ENCODE data around the gene FOXP1. TPM values are rescaled to one million over a fixed set of nuclear protein-coding genes. Genes with fewer than 3 reads are reported as not detected.

The FOXP1 gene
- total RNA-seq, 4 donors from 2014 or later: 54.2 to 152 (median 129) TPM

- Histone ChIP-seq H3K9me3 (no peaks in the 10 kb centered on the region), H3K27me3 (no peaks in the 10 kb centered on the region), H3K4me3 (no peak overlapping the region), H3K36me3 (no peaks in the 10 kb centered on the region), H3K27ac (no peak overlapping the region), H3K4me1 (peaks cover 0 to 10% of the 10 kb centered on the region in 2 donors)
- no peak for TF ChIP-seq POLR2A (IDR thresholded peaks at IDR 0.05)
- TF ChIP-seq CTCF (IDR thresholded peaks at IDR 0.05): no peak
- DNase-seq: no peak
- intact Hi-C loops (cut with DNase I; ENCODE audit: low total_unique reads): no loop called here
These were observed 499.8 kb downstream of the FOXP1 start for GRCh38 chr3:71083726-71084131.

- no peaks in the 10 kb centered on the region for H3K9me3 ChIP-seq
These were observed 500.7 kb downstream of the FOXP1 start for GRCh38 chr3:71082833-71083232.

GRCh38 chr3:71080517-71081083, 502.9 kb downstream of the FOXP1 start:
- intact Hi-C loops (cut with DNase I; ENCODE audit: low total_unique reads): no loop called here
- H3K27ac ChIP-seq: no peak overlapping the region
- TF ChIP-seq CTCF (IDR thresholded peaks at IDR 0.05) (no peak), POLR2A (IDR thresholded peaks at IDR 0.05) (no peak)
- H3K27me3 ChIP-seq: no peaks in the 10 kb centered on the region
- no peak overlapping the region for H3K4me3 ChIP-seq
- H3K36me3 ChIP-seq: no peaks in the 10 kb centered on the region
- no peak for DNase-seq
- H3K9me3 ChIP-seq: no peaks in the 10 kb centered on the region
- H3K4me1 ChIP-seq: peaks cover 0 to 10% of the 10 kb centered on the region in 2 donors

More at GRCh38 chr3:71082833-71083232, 500.7 kb downstream of the FOXP1 start:
- intact Hi-C loops (cut with DNase I; ENCODE audit: low total_unique reads): no loop called here
- no peak overlapping the region for H3K4me3 ChIP-seq
- H3K27ac ChIP-seq: no peak overlapping the region
- H3K27me3 ChIP-seq: no peaks in the 10 kb centered on the region
- no peaks in the 10 kb centered on the region for H3K36me3 ChIP-seq
- H3K4me1 ChIP-seq: peaks cover 0 to 10% of the 10 kb centered on the region in 2 donors
- no peak for DNase-seq
- TF ChIP-seq CTCF (IDR thresholded peaks at IDR 0.05): no peak
- TF ChIP-seq POLR2A (IDR thresholded peaks at IDR 0.05): no peak

GRCh38 chr3:71078723-71079525, 504.6 kb downstream of the FOXP1 start:
- intact Hi-C loops (cut with DNase I; ENCODE audit: low total_unique reads): no loop called here
- DNase-seq: no peak
- TF ChIP-seq CTCF (IDR thresholded peaks at IDR 0.05) (no peak), POLR2A (IDR thresholded peaks at IDR 0.05) (no peak)
- H3K9me3 ChIP-seq: no peaks in the 10 kb centered on the region
- no peaks in the 10 kb centered on the region for H3K36me3 ChIP-seq
- H3K4me1 ChIP-seq: peaks cover 0 to 10% of the 10 kb centered on the region in 2 donors
- no peak overlapping the region for H3K27ac ChIP-seq
- H3K27me3 ChIP-seq: no peaks in the 10 kb centered on the region
- H3K4me3 ChIP-seq: no peak overlapping the region

- H3K27me3 ChIP-seq: no peaks in the 10 kb centered on the region
- H3K4me3 ChIP-seq: no peak overlapping the region
- no peak for DNase-seq
- no peak overlapping the region for H3K27ac ChIP-seq
- no peaks in the 10 kb centered on the region for H3K36me3 ChIP-seq
- H3K9me3 ChIP-seq: no peaks in the 10 kb centered on the region
- intact Hi-C loops (cut with DNase I; ENCODE audit: low total_unique reads): no loop called here
- no peak for TF ChIP-seq CTCF (IDR thresholded peaks at IDR 0.05)
- no peak for TF ChIP-seq POLR2A (IDR thresholded peaks at IDR 0.05)
- H3K4me1 ChIP-seq: peaks cover 0 to 10% of the 10 kb centered on the region in 2 donors
These were observed 505.3 kb downstream of the FOXP1 start for GRCh38 chr3:71078199-71078598.

Measured in uterus (tissue), 4 donors.